Lower leg skin (tissue), 3 donors: ENCODE results near the gene ZNF600.
"Not testable (repeated sequence)": the region's sequence is repeated elsewhere in the genome, so short reads cannot be mapped to it uniquely, and the experiment has no call there.

Experiments used
- POLR2A ChIP-seq, 2 donors: fragments of 450-650 bp; IDR thresholded peaks; one replicate each; pipeline ENCODE4 v1.6.1; 2016 to 2017; ENCODE audit warnings: antibody characterized with exemption in 2 of 2, mild to moderate bottlenecking in 1 of 2, moderate library complexity in 1 of 2
- TF ChIP-seq, protein P1 (sequence below), 3 donors: fragments of 450-650 bp; IDR thresholded peaks; one replicate each; pipeline ENCODE4 v1.5.1; 2016; ENCODE audit warnings: antibody characterized with exemption in 3 of 3, mild to moderate bottlenecking in 3 of 3, moderate library complexity in 2 of 3

DNA sequence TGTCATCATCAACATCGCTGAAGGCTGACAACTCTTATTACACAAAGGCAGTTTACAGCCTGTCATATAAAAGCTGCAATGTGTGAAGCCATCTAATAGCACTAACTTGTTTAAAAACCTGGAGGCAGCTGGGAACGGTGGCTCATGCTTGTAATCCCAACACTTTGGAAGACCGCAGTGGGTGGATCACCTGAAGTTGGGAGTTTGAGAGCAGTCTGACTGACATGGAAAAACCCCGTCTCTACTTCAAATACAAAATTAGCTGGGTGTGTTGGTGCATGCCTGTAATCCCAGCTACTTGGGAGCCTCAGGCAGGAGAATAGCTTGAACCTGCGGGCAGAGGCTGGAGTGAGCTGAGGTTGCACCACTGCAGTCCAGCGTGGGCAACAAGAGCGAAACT is 43.3 kb upstream of the ZNF600 start:
- not testable (repeated sequence) for TF ChIP-seq POLR2A (IDR thresholded peaks at IDR 0.05)
- TF ChIP-seq, protein P1, sequence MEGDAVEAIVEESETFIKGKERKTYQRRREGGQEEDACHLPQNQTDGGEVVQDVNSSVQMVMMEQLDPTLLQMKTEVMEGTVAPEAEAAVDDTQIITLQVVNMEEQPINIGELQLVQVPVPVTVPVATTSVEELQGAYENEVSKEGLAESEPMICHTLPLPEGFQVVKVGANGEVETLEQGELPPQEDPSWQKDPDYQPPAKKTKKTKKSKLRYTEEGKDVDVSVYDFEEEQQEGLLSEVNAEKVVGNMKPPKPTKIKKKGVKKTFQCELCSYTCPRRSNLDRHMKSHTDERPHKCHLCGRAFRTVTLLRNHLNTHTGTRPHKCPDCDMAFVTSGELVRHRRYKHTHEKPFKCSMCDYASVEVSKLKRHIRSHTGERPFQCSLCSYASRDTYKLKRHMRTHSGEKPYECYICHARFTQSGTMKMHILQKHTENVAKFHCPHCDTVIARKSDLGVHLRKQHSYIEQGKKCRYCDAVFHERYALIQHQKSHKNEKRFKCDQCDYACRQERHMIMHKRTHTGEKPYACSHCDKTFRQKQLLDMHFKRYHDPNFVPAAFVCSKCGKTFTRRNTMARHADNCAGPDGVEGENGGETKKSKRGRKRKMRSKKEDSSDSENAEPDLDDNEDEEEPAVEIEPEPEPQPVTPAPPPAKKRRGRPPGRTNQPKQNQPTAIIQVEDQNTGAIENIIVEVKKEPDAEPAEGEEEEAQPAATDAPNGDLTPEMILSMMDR (IDR thresholded peaks at IDR 0.05) = not testable (repeated sequence)
